HG02840 (cell line): ENCODE data around the gene TBCEL.

ENCODE experiments used
- ATAC-seq: cut with Tn5 transposase; IDR thresholded peaks from one replicate; pipeline ENCODE4 v1.9.1; 2021; ENCODE audit warnings: mild to moderate bottlenecking, moderate library complexity, moderate number of reproducible peaks; ENCODE audit not compliant: unreplicated experiment, low FRiP score

The TBCEL gene

DNA sequence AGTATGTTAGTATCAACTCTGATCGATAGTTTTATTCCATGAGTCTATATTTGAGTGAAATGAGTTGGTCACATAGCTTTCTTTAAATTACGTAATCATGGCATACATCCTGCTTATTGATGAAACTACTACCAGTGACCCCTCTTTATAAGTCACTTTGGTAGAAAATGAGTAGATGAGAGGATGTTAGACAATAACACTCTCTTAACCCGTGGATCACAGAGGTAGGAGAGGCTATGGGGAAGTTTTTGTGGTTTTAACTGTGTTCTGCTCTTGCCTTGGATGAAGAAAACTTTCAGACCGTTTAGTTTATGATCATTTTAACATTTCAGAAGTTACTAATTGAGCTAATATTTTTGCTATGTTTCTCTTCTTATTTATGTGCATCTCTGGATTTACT lies 34.0 kb downstream of the TBCEL start:
- no peak for ATAC-seq

DNA sequence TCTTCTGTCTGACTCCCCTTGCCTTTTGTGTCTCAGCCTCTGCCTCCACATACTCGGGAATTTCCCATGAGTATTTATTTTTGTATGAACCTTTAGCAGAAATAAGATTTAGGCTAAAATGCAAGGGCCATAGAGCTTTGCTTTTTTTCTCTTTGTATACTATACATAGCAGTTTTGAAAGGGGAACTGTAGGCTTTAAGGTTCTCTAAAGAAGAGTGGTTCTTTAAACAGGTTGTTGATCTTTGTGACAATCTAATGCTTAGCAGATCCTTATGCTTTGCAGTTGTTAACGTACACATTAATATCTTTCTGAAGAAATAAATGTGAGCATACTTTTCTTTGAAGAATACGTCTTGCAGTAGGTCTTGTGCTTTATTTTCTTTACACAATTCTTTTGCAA lies 35.0 kb downstream of the TBCEL start:
- no peak for ATAC-seq

GRCh38 chr11:121059605-121060004 lies 35.7 kb downstream of the TBCEL start:
- peak; percentile 88 for ATAC-seq

GRCh38 chr11:121063728-121064127 lies 39.8 kb downstream of the TBCEL start:
- ATAC-seq = no peak

GRCh38 chr11:121066623-121067022 lies 42.7 kb downstream of the TBCEL start:
- ATAC-seq = no peak

DNA sequence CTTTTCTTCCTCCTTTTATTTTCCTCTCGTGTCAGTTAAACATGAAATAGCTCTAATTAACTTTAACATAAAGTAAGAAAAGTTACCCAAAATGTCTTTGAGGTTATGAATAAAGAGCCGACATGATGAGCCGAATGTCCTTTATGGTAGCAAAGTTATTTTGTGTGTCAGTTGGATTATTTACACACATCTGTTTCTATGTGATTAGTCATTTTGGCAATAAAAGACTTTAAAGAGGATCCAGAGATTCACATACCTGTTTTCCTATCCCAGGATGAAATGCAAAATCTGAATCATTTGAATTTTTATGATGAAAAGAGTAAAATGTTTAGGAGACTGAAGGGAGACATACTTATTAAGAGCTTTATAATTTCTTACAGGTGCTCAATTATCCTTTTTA lies 43.1 kb downstream of the TBCEL start:
- no peak for ATAC-seq

- no peak for ATAC-seq
Measured at GRCh38 chr11:121067453-121067852, 43.6 kb downstream of the TBCEL start.

- ATAC-seq = no peak
Measured at GRCh38 chr11:121067962-121068647, 44.2 kb downstream of the TBCEL start.

DNA sequence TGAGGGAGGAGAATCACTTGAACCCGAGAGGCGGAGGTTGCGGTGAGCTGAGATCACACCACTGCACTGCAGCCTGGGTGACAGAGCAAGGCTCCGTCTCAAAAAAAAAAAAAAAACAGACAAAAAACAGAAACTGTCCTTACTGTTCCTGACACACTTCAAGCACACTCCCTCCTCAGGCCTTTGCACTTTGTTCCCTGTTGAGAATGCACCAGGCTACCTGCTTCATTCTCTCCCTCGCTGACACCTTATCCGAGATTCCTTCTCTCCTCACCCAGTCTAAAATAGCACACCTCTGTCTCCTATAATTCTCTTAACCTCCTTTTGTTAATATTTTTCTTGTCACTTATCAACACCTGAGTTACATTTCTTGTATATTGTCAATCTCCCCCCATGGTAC lies 44.9 kb downstream of the TBCEL start:
- no peak for ATAC-seq

DNA sequence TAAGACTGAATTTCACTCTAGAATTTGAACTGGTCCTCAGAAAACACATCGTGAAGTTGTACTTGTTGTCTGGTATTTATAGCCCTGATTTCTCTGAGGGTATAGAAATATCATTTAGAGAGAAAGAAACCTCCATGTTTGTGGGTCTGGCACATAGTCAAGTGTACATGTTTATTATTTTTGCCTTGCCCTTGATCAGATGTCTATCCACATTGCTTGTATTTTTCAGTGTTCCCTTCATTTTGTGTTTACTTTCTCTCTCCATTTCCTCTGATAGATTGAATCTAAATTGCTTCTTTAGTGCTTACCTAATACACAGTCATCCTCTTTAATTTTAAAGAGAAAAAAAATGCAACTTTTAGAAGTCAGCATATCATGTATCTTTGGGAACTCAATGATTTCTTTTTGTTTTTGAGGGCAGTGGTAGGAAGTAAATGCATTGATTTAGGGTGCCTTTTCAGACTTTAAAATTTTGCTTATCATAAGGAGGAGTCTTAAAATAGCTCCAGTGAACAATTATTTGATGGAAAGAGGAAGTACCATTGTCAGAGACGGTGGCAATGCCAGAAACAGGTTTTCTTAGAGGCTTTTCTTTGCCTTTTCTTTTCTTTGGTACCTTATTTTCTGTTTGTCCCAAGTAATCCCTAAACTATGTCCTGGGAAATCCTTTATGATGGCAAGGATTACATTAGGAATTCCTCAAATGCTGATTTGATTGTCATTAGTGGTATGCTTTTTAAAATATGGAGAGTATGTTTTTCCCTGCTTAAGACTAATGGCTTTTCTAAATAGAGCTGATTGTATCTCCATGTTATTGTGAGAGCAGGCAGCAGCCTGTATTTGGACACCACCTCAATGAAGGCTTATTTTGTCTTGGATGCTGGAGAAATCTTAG lies 47.3 kb downstream of the TBCEL start:
- no peak for ATAC-seq

DNA sequence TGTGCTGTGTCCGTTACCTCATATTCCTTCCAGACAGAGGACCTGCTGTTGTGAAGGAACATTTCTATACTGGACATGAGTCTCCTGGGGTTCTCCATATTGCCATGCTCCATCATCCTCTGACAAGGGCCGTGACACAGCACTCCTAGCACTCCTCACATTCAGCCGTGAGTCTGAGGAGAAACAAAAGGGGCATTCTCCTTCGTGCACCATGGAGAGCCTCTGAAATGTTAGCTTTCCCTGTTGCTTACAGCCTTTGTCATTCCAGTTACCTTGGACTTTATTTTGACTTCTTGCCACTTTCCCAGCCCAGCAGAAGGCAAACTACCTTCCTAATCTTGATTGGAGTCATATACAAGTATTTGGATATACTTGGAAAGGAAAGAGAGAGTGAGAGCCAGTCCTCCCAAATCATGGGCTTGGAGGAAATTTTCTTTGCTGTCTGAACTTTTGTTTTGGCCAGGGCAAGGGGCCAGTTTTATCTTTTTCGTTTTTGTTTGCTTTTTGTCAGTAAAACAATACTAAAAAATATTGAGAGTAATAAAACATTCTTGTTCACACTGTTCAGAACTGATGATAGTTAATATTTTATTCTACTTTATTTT lies 48.0 kb downstream of the TBCEL start:
- no peak for ATAC-seq

DNA sequence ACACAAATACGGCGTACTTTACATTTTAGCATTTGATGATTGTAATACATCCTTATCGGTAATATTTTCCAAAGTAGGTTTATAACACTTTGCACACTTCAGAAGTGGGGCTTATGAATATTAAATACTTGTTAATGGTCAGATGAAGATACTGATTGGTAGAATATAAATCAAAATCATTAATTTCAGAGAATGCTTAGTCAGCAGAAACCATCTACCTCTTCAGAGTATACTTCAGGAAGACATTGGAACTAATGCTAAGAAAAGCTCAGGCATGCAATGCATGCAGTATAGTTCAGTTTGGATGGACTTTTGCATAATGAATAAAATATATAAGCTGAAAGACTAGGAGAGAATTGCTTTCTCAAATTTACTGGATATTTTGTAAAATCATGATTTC lies 57.4 kb downstream of the TBCEL start:
- no peak for ATAC-seq

DNA sequence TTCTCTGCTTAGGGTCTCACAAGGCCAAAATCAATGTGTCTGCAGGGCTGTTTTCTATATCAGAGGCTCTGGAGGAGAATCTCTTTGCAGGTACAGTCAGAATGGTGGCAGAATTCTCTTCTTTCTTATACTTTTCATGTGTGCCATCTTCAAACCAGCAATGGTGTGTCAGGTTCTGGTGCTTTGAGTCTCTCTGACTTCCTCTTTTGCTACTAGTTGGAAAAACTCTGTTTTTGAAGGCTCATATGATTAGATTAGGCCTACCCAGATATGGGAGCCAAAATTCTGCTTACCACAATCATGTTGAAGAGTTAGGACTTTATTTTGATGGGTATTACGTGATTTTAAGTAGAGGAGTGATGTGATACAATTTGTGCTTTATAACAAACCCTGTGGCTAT lies 58.3 kb downstream of the TBCEL start:
- no peak for ATAC-seq

DNA sequence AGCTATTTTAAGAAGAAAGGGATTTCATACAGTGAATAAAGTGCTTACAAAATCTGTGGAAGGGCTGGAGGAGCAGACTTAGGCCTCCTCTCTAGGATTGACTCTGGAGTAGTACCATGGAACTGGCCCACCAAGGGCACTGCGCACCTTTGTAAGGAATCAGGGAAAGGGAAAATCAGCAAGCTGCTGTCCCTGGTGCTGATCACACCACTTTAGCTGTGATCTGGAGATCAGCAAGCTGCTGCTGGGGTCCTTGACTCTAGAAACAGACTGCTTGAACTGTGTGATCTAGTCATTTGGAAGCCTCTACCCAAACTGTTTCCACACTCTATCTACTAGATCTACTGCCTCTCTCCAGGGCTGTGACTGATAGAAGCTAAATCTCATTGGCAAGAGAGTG lies 58.8 kb downstream of the TBCEL start:
- no peak for ATAC-seq

DNA sequence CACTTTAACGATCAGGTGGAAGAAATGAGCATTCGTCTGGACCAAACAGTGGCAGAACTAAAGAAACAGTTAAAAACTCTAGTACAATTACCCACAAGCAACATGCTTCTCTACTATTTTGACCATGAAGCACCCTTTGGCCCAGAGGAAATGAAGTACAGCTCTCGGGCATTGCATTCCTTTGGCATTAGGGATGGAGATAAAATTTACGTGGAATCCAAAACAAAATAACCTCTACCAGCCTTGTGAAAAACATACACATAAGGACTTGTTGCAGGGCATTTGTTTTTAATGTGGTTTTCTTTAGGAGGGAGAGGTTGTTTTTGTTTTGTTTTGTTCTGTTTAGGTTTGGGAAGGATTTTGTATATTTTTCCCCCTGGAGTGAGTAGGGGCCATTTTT lies 63.0 kb downstream of the TBCEL start:
- ATAC-seq = no peak

DNA sequence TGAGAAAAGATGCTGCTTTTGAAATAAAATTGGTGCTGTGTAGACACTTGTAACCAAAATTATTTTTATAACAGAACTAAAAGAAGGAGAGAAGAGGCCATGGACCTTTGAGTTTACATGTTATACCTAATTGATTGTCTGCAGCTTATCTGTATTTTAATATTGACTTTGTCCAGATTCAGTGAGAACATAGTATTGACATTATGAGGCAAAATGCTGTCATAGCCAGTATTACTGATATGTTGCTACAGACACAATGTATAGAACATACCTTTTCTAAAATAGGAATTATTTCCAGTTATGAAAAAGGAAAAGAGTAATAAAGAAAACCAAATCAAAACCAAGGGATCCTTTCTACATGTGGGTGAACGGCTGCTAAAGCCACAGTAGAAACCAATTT lies 65.7 kb downstream of the TBCEL start:
- no peak for ATAC-seq

DNA sequence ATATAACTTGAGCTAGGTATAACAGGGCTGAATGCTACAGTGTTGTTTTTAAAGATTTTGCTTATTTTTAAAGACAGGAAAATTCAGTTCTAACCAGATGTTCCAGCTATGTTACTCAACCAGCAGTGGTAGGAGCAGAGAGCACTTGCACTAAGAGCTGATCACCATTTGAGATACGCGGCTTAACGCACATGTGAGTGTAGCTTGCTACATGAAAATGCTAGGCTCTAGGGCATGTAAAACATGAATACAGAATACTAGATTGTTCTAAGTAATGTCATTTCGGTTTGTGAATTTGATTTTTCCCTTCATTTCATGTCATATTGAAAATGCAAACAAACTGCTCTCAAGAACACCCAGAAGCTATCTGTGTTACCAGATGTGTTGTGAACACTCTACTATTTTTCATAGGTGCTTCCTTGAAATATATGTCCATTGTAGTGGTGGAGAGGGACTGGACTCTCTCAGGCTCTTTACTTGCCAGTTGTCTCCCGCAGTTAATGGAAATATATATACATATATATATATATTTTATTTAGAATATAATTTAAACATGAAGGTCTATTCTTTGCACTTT lies 66.3 kb downstream of the TBCEL start:
- ATAC-seq = no peak

GRCh38 chr11:121091492-121092152 lies 67.7 kb downstream of the TBCEL start:
- ATAC-seq = no peak

DNA sequence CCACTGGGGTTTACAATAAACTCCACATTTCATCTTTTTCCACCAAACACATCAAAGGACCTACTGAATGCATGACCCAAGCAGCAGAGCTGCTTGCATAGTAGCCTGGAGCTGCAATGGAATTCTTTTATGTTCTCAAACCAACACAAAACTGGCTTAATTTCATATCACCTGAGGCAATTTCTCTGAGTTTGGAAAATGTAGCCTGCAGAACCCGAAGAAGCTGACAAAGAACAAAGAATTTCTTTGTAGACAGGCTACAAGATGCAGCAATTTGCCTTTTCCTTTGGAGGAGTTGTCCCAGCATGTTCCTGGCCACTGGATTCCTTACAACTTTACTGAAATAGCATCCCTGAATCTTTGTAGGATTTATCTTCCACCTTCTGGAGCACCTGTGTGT lies 71.7 kb downstream of the TBCEL start:
- ATAC-seq = no peak

DNA sequence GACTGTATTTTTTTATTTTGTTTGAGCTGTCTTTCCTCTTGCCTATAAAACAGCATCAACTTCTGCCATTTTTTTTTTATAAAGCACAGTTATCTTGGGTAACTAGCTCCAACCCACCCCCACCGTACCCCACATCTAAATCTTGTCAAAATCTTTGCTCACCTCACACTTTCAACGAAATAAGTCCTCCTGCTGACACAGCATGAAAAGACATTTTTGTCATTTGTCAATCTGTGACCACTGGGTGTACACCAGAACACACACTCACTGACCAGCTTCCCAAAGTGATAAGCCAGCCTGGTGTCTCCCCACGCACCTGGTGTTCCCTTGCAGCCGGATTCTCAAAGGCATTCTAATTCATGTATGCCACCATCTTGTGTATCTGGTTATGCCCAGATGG lies 75.5 kb downstream of the TBCEL start:
- no peak for ATAC-seq

DNA sequence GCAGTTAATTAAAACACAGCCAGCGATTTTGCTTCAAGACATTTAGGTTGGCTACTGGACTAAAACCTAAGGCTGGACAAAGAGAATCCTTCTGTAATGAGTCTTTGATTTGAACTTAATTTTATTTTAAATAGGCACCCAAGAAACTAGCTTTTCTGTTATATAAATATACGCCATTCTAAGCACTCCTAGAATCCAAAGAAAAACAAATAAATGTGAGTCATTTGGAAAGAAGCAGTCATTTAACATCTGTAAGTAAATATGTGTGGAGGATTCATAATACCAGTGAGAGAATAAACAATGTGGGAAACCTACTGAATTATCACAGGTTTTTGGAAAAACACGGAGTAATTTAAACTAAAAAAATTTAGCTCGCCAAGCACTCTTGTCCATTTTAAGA lies 76.0 kb downstream of the TBCEL start:
- no peak for ATAC-seq
